HG03520 (cell line): Measurements from ENCODE around the gene ARSD.
"Not testable (repeated sequence)": the region's sequence is repeated elsewhere in the genome, so short reads cannot be mapped to it uniquely, and the experiment has no call there.

Experiments
- ATAC-seq: cut with Tn5 transposase; IDR thresholded peaks from one replicate; pipeline ENCODE4 v1.9.1; 2021; ENCODE audit warnings: mild to moderate bottlenecking, moderate library complexity; ENCODE audit not compliant: unreplicated experiment

Gene ARSD

DNA sequence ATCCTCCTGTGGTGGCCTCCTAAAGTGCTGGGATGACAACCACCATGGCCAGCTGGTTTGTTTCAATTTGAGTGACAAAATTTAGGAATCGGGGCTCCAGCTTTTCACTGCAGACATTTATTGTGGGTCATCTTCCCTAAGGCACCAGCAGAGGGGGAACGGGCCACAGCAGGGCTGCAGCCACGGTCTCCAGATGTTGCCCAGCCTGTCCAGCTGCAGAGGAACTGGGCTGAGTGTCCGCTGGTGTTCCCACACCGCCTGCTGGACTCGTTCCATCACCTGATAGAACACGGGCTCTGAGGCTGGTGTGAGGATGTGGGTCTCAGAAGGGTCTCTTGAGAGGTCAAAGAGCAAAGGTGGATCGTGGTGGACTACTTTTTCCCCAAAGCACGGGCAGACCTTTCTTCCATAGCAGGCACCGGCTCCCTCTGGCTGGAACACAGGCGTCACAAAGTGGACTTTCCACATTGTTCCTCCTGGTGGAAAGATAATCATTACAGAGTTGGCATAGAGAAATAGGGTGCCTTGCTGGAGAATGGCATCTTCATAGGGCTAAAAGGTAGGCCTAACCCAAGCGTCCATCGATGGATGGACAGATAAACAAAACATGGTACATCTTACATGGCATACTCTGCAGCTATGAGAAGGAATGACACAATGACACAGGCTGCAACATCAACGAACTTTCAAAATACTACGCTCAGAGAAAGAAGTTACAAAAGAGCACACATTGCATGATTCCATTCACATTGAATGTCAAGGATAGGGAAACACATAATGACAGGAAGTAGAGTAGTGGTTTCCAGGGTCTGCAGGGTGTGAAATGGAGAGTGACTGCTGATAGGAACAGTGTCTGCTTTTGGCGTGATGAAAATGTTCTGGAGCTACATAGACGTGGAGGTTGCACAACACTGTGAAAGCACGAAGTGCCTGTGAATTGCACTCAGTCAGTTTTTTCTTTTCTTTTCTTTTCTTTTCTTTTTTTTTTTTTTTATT, 5.9 kb upstream of the ARSD start:
- ATAC-seq: no peak

DNA sequence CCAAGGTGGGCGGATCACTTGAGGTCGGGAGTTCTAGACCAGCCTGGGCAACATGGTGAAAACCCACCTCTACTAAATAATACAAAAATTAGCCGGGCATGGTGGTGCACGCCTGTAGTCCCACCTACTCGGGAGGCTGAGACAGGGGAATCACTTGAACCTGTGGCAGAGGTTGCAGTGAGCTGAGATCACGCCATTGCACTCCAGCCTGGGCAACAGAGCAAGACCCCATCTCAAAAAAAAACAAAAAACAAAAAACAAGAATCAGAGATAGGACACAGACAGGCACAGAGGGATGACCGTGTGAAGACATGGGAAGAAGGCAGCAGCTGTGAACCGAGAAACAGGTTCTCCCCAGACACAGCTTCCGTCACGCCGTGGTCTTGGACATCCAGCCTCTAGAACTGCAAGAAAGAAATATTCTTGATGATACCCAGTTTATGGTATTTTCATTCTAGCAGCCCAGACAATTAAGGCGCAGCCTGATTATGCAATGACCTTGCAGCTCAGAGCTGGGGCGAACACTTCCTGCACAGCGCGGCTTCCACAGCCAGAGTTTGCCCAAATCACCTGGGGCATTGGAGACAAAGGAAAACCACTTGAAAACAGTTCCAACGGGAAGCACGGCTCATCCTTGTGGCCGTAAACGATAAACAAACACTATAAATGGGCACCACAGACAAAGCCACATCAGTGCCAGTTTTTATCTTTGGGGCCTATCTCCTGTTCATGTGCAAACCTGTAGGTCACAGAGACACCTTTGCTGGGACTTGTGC, 4.2 kb upstream of the ARSD start:
- ATAC-seq: no peak

DNA sequence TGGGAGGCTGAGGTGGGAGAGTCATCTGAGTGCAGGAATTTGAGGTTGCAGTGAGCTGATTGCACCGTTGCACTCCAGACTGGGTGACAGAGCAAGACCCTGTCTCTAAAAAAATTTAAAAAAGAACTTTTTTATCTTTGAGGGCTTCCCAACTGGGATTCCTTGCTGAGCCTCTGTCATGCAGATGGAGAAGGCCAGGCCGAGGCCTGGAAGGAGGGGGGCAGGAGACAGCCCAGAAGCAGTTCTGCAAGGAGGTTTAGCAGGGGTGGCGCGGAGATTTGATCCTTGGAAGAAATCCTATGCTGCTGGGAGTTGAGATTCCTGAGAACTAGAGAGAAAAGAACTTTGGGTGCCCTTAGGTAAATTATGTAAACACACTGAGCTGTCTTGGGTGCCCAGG, 2.5 kb upstream of the ARSD start:
- ATAC-seq: no peak

GRCh38 chrX:2931155-2931554, 2.0 kb upstream of the ARSD start:
- ATAC-seq: no peak

DNA sequence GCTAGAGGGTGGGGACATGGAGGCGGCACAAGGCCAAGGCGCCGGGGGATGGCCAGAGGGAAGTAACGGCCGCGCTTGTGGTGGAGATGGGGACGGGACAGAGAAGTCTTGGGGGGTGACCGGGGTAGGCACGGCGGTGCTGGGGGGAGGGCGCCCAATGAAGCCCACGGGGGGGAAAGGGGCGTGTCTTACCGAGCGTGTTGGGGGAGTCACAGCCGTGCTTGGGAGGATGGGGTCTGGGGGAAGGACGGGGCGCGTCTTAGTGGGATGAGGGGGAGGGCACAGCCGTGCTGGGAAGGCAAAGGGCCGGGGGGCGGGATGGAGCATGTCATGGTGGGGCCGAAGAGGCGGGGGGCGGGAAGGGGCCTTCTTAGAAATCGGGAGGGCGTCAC, 952 bp downstream of the ARSD start:
- ATAC-seq: no peak

DNA sequence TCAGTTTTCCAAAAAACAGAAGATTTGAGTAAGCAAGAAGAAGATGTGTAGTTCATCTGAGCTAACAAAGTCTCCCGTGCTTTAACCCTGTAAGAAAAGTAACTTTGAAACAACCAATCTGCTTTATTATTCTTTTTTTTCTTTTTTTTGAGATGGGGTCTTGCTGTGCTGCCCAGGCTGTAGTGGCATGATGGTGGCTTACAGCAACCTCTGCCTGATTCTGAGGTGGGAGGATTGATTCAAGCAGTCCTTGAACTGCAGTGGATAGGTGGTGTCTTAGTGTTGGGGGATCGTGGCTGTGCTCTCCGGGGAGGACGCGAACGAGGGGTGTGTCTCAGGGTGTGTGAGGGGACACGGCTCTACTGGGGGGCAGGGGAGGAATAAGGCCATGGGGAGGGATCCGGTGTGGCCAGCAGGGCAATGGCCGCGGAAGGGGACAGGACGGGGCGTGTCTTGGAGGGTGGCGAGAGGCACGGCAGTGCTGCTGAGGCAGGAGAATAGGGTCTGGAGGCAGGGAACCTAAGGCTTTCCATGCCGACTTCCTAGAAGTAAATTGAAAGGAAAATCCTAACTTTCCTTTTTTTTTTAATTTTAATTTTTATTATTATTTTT, 2.4 kb downstream of the ARSD start:
- ATAC-seq: no peak

DNA sequence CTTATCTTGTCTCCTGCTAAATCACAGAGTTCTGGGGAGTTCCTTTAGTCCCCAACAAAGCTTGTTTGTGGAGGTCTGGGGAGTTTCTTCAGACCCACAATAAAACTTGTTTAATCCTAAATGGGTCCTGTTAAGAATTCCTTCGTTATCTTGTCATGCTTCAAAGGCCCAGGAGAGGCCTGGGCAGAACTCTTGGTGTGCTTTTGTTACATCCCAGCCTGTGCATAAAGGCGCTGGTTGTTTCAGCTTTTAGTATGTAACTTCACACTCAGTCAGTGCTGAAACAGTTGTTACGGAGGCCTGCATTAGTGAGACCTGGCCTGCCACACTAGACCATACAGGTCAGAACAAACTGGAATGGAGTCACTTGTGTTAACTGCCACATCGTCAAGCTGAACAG, 2.9 kb downstream of the ARSD start:
- ATAC-seq: not testable (repeated sequence)

GRCh38 chrX:2924151-2924550, 5.0 kb downstream of the ARSD start:
- ATAC-seq: no peak

DNA sequence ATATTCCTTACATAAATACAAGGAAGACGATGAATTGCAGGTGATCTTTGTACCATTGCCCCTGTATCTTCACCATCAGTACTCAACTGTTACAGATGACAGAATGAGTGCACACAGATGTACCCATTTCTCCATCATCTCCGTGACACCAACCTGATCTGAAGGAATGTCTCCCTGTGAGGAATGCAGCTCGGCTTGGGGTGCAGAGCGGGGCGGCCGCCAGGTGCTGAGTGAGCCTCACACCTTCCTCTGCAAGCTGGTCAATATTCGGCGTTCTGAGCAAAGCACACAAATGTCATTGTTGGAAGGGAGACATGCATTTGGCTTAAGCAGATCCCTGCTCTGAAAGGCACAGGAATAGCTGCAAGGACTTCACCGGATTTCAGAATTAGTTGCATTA, 7.4 kb downstream of the ARSD start:
- no peak for ATAC-seq

GRCh38 chrX:2921193-2921592, 7.9 kb downstream of the ARSD start:
- ATAC-seq: no peak

DNA sequence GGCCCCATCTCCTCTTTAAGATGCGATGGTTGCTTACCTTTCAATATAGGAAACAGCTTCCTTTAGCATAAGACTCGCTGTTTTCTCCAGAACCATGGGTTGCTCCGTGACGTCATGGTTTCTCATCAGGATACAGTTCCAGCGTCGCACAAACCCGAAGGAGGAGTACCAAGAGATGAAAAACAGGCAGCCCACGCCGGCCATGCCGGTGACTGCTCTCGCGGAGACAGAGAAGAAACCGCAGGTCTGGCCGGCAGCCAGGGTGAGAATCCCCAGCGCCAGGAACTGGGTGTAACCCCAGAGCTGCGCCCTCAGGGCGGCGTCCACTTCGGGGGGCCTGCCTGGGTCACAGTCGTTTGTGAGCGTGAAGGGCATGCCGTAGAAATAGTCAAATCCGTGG, 11.4 kb downstream of the ARSD start:
- no peak for ATAC-seq

DNA sequence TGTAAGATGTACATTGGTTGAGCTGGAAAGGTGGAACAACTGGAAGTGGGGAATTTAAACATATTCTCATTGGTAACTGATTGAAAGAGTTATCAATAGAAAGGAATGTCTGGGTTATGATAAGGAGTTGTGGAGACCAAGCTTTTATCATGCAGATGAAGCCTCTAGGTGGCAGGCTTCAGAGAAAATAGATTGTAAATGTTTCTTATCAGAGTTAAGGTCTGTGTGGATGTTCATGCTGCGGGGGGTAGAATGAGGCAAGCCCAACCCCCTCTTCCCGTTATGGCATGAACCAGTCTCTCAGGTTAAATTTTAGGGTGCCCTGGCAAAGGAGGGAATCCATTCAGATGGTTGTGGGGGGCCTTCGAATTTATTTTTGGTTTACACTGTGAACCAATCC, 16.0 kb downstream of the ARSD start:
- ATAC-seq: no peak

GRCh38 chrX:2910109-2910508, 19.0 kb downstream of the ARSD start:
- ATAC-seq: no peak

- ATAC-seq: no peak
Measured at GRCh38 chrX:2908125-2908685, 20.9 kb downstream of the ARSD start.

DNA sequence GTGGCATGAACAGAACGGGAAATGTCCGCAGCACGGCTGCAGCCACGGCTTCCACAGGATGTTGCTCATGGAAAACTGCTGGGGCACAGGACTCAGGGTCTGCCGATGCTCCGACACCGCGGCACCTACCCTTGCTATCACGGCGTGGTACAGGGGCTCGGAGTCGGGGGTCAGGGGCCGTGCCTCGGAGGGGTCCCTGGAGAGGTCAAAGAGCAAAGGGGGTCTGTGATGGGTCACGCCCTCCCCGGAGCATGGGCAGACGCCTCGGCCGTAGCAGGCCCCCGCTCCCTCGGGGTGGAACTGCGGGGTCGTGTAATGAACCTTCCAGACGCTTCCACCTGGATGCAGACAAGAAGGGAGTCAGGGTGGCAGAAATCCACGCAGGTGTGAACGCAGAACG, 21.8 kb downstream of the ARSD start:
- ATAC-seq: no peak

GRCh38 chrX:2903366-2903765, 25.8 kb downstream of the ARSD start:
- ATAC-seq: no peak

DNA sequence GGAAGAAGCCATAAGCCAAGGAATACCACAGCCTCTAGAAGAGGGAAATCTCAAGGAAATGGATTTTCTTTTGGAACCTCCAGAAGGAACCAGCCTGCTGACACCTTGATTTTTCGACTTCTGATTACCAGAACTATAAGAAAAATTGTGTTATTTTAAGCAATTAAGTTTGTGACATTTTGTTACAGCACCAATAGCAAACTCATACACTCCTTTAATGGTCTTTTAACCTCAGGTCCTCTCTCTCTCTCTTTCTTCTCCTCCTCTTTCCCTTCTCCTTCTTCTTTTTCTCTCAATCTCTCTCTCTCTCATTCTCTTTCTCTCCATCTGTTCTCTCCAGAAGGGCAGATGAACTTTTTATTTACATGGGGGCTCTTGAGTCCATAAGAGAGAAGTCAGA, 26.3 kb downstream of the ARSD start:
- no peak for ATAC-seq

DNA sequence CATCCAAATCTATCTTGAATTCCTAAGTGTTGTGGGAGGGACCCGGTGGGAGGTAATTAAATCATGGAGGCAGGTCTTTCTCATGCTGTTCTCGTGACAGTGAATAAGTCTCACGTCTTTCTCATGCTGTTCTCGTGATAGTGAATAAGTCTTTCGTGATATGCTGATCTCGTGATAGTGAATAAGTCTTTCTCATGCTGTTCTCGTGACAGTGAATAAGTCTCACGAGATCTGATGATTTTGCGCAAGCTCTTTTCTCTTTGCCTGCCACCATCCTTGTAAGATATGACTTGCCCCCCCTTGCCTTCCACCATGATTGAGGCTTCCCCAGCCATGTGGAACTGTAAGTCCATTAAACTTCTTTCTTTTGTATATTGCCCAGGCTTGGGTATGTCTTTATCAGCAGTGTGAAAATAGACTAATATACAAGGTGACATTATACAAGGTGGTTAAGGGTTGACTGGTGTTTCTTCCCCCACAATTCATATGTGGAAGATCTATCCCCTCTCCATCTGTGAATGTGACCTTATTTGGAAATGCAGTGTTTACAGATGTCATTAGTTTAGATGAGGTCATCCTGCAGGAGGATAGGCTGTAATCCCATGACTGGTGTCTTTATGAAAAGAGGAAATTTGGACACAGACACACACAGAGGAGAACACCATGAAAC, 27.6 kb downstream of the ARSD start:
- ATAC-seq: no peak

GRCh38 chrX:2898846-2899512, 30.2 kb downstream of the ARSD start:
- no peak for ATAC-seq
